DOHH2 (cell line): ENCODE measurements around the gene KIF7.

ENCODE experiments used
- EZH2phosphoT487 ChIP-seq: fragments of 200-600 bp; sonication (generic); IDR thresholded peaks from 2 replicates; pipeline ENCODE4 v1.6.1; 2017; ENCODE audit warnings: borderline replicate concordance, mild to moderate bottlenecking, antibody characterized with exemption, low read length, moderate library complexity, mixed read lengths
- TF ChIP-seq, protein P1 (sequence below): fragments of 200-600 bp; sonication (generic); IDR thresholded peaks from one replicate; pipeline ENCODE4 v1.5.1; 2014; ENCODE audit warnings: antibody characterized with exemption, mild to moderate bottlenecking, low read depth, low read length; ENCODE audit not compliant: poor library complexity, severe bottlenecking

DNA sequence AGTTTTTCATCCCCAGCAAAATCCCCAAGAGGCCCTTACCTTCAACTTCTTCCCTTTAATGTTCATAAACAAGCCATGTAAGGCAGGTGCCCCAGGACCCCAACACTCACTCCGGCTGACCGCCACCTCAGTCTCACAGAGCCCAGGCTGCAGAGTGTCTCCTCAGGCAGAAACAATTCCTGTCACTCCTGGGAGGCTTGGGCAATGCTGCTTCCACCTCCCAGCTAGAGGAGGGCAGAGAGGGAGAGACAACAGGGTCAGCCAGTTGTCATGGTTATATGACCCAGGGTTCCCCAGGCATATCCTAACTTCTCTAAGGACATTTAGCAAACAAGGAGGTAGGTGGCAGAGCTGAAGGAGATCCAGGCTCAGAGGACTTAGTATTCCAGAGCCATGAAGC, 23.9 kb upstream of the KIF7 start, which contains the start of gene PLIN1:
- TF ChIP-seq, protein P1, sequence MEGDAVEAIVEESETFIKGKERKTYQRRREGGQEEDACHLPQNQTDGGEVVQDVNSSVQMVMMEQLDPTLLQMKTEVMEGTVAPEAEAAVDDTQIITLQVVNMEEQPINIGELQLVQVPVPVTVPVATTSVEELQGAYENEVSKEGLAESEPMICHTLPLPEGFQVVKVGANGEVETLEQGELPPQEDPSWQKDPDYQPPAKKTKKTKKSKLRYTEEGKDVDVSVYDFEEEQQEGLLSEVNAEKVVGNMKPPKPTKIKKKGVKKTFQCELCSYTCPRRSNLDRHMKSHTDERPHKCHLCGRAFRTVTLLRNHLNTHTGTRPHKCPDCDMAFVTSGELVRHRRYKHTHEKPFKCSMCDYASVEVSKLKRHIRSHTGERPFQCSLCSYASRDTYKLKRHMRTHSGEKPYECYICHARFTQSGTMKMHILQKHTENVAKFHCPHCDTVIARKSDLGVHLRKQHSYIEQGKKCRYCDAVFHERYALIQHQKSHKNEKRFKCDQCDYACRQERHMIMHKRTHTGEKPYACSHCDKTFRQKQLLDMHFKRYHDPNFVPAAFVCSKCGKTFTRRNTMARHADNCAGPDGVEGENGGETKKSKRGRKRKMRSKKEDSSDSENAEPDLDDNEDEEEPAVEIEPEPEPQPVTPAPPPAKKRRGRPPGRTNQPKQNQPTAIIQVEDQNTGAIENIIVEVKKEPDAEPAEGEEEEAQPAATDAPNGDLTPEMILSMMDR, result no peak
- no peak for TF ChIP-seq EZH2phosphoT487
